ENCODE measurements around the gene FARSB. TPM values are rescaled to one million over a fixed set of nuclear protein-coding genes. Genes with fewer than 3 reads are reported as not detected.

Gene FARSB
- total RNA-seq, 1 experiment from 2014 or later: 67.6 TPM

DNA sequence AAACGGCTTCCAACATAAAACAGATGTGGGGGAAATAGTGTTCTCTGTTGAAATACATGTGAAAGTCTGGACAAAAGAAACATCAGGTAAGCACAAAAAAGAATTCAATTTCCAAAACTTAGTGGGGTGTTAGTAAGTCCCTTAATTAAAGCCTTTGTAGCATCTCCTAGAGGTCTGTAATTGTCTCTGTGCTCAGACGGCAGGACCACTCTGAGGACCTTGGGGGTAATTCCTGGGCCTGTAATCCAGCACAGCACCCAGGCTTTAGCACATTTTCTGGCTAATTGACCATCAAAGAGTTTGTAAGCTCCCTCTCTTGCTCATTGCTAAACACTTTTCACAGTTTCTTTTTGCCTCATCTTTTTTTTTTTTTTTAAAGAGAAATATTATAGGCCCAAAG is 80.3 kb downstream of the FARSB start:
- Mint-ChIP-seq H3K9me3 (ENCODE audit: low read depth, unreplicated experiment) (no peaks in the 10 kb centered on the region), H3K36me3 (ENCODE audit: insufficient read depth, unreplicated experiment) (peaks cover 37% of the 10 kb centered on the region), H3K4me3 (ENCODE audit: low read depth, unreplicated experiment) (no peak overlapping the region), H3K27me3 (ENCODE audit: unreplicated experiment) (no peaks in the 10 kb centered on the region), H3K27ac (ENCODE audit: unreplicated experiment) (no peak overlapping the region), H3K4me1 (ENCODE audit: low read depth, unreplicated experiment) (peaks cover 21% of the 10 kb centered on the region)
- no TSS peak for BruUV-seq (replicated peaks)
- no peak for TF ChIP-seq CTCF (IDR thresholded peaks at IDR 0.05; ENCODE audit: unreplicated experiment)
- intact Hi-C loops (cut with micrococcal nuclease; ENCODE audit: unreplicated experiment): no loop called here
- CTCF ChIA-PET: no interaction called here
- no peak for DNase-seq

DNA sequence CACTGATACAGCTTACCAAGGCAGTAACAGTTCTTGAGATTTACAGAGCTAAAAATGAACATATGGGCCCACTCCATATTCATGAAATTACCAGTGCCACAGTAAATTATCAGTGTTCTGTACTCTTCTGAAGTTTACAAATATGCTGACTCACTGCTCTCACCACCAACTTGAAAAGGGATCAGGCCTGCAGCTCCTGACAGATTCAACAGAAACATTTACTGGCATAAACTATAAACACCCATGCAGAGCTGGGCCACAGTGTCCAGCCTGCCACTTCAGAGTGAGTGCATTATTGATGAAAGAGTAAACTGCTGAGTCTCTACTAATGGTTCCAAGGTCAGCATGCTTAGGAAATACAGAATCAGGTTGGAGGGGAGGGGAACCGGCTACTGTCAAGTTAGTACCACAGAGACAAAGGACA is 83.1 kb downstream of the FARSB start:
- CTCF ChIA-PET: interaction anchor here (0.9 to 1.7 kb wide), 2 partner anchors 174 to 255 kb away, joined by 3 to 4 read pairs; no protein-coding TSS in a partner anchor
- Mint-ChIP-seq H3K4me1 (ENCODE audit: low read depth, unreplicated experiment) (peaks cover 21% of the 10 kb centered on the region), H3K27me3 (ENCODE audit: unreplicated experiment) (no peaks in the 10 kb centered on the region), H3K9me3 (ENCODE audit: low read depth, unreplicated experiment) (no peaks in the 10 kb centered on the region), H3K4me3 (ENCODE audit: low read depth, unreplicated experiment) (peak overlapping the region; percentile 29), H3K36me3 (ENCODE audit: insufficient read depth, unreplicated experiment) (peaks cover 29% of the 10 kb centered on the region), H3K27ac (ENCODE audit: unreplicated experiment) (peak overlapping the region; percentile 74)
- no TSS peak for BruUV-seq (replicated peaks)
- intact Hi-C loops (cut with micrococcal nuclease; ENCODE audit: unreplicated experiment): no loop called here
- TF ChIP-seq CTCF (IDR thresholded peaks at IDR 0.05; ENCODE audit: unreplicated experiment): no peak
- no peak for DNase-seq

DNA sequence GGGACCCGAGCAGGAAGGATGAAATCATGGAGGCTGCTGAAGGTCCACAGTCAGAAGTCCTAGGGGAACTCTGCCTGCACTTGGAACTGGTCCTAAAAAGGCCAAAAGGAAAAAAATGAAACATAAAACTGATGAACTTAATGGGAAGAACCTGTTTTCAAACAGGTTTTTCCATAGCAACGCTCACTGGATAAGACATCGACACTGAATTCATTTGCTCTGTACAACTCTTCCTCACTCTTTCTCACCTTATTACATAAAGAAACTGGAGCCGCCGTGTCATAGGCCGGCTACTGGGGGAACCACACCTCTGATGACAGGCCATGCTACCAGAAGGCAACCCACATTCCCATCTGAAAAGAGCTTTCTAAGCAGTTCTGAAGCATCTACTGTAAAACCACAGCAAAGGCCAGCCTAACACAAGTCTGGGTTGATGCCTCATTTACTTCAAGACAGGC is 83.6 kb downstream of the FARSB start:
- H3K9me3 Mint-ChIP-seq (ENCODE audit: low read depth, unreplicated experiment): no peaks in the 10 kb centered on the region
- intact Hi-C loops (cut with micrococcal nuclease; ENCODE audit: unreplicated experiment): no loop called here

DNA sequence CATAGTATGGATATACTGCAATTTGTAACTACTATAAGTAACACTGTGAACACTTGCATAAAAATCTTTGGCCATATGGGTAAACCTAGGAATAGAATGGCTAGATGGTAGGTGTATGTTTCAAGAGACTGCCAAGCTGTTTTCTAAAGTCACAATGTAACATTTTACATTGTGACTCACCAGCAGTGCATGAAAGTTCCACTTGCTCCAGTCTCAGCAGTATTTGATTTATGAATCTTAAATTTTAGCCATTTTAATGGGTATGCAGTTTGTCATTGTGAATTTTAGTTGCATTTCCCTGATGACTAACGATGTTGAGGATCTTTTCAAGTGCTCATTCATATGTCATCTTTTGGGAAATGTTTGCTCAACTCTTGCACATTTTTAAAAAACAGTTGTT is 86.1 kb downstream of the FARSB start:
- Mint-ChIP-seq H3K27me3 (ENCODE audit: unreplicated experiment) (no peaks in the 10 kb centered on the region), H3K27ac (ENCODE audit: unreplicated experiment) (no peak overlapping the region), H3K36me3 (ENCODE audit: insufficient read depth, unreplicated experiment) (peaks cover 42% of the 10 kb centered on the region), H3K4me1 (ENCODE audit: low read depth, unreplicated experiment) (peaks cover 21% of the 10 kb centered on the region), H3K4me3 (ENCODE audit: low read depth, unreplicated experiment) (no peak overlapping the region), H3K9me3 (ENCODE audit: low read depth, unreplicated experiment) (no peaks in the 10 kb centered on the region)
- intact Hi-C loops (cut with micrococcal nuclease; ENCODE audit: unreplicated experiment): no loop called here
- BruUV-seq (replicated peaks): no TSS peak
- no peak for TF ChIP-seq CTCF (IDR thresholded peaks at IDR 0.05; ENCODE audit: unreplicated experiment)
- no peak for DNase-seq
- CTCF ChIA-PET: interaction anchor here (0.6 to 1.3 kb wide), 2 partner anchors 252 to 328 kb away, joined by 3 read pairs; no protein-coding TSS in a partner anchor

More for the DNA sequence above, 83.6 kb downstream of the FARSB start:
- Mint-ChIP-seq H3K4me1 (ENCODE audit: low read depth, unreplicated experiment) (peaks cover 21% of the 10 kb centered on the region), H3K4me3 (ENCODE audit: low read depth, unreplicated experiment) (peak overlapping the region; percentile 29), H3K27me3 (ENCODE audit: unreplicated experiment) (no peaks in the 10 kb centered on the region), H3K27ac (ENCODE audit: unreplicated experiment) (peak overlapping the region; percentile 74), H3K36me3 (ENCODE audit: insufficient read depth, unreplicated experiment) (peaks cover 33% of the 10 kb centered on the region)
- TF ChIP-seq CTCF (IDR thresholded peaks at IDR 0.05; ENCODE audit: unreplicated experiment): no peak
- BruUV-seq (replicated peaks): no TSS peak
- DNase-seq: peak; percentile 49
- CTCF ChIA-PET: interaction anchor here (0.9 to 1.7 kb wide), 2 partner anchors 173 to 254 kb away, joined by 3 to 4 read pairs; no protein-coding TSS in a partner anchor
